Measurements from ENCODE around the gene STPG3.

STPG3 gene

DNA sequence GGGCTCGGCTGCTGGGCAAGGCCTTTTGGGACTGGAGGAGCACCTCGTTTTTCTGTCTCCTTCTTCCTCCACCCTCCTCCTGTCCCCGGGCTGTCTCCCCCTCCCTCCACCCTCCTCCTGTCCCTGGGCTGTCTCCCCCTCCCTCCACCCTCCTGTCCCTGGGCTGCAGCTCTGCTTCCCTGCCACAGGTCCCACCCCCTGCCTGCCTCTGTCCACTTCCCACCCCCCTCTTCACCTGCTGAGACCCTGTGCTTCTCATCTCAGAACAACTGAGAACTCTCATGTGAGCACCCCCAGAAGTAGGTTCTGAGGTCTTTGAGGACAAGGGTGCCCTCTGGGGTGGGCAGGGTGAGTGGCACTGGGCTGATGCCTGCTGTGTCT lies 20.6 kb downstream of the STPG3 start:
- Mint-ChIP-seq H3K4me3 (no peak overlapping the region), H3K9me3 (no peaks in the 10 kb centered on the region), H3K4me1 (peaks cover 15% of the 10 kb centered on the region), H3K27ac (no peak overlapping the region), H3K27me3 (ENCODE audit: low read depth) (no peaks in the 10 kb centered on the region), H3K36me3 (ENCODE audit: low read depth) (peaks cover 23% of the 10 kb centered on the region)
- TF ChIP-seq CTCF (IDR thresholded peaks at IDR 0.05; ENCODE audit: unreplicated experiment in 3 of 3) = no peak

DNA sequence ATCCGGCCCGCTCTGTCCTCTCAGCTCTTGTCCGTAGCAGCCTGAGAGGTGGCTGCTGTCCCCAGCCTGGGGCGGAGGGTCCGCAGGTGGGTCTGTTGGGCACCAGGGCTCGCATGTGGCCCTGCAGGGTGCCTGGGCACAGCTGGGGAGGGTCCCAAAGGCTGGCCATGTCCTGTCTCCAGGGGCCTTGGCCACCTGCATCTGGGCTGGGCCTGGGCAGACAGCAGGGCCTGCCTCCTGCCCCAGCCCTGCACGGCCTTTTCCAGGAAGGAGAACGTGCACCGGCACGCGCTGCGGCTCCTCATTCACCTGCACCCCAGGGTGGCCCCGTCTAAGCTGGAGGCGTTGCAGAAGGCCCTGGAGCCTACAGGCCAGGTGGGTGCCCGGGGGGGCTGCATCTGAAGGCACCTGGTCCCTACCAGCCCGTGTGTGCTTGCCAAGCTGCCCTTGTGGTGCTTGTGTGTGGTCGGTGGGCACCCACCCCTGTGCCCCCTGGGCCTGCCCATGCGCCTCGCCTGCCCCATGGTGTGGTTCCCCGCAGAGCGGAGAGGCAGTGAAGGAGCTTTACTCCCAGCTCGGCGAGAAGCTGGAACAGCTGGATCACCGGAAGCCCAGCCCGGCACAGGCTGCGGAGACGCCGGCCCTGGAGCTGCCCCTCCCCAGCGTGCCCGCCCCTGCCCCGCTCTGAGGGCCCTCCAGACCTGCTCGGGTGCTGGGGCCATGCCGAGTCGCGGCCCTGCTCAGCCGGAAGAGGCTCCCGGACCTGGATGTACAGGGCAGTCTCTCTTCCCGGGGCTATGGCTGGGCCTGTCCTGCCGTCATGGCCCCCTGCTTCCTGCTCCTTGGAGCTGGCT lies 21.4 kb downstream of the STPG3 start:
- Mint-ChIP-seq H3K36me3 (ENCODE audit: low read depth) (peaks cover 22% of the 10 kb centered on the region), H3K4me1 (peaks cover 21% of the 10 kb centered on the region), H3K9me3 (no peaks in the 10 kb centered on the region), H3K27me3 (ENCODE audit: low read depth) (no peaks in the 10 kb centered on the region), H3K27ac (no peak overlapping the region), H3K4me3 (no peak overlapping the region)
- TF ChIP-seq CTCF (IDR thresholded peaks at IDR 0.05; ENCODE audit: unreplicated experiment in 3 of 3) = no peak

GRCh38 chr9:137273095-137273490 lies 22.0 kb downstream of the STPG3 start:
- no peak overlapping the region for H3K27ac Mint-ChIP-seq
- no peak for TF ChIP-seq CTCF (IDR thresholded peaks at IDR 0.05; ENCODE audit: unreplicated experiment in 3 of 3)

DNA sequence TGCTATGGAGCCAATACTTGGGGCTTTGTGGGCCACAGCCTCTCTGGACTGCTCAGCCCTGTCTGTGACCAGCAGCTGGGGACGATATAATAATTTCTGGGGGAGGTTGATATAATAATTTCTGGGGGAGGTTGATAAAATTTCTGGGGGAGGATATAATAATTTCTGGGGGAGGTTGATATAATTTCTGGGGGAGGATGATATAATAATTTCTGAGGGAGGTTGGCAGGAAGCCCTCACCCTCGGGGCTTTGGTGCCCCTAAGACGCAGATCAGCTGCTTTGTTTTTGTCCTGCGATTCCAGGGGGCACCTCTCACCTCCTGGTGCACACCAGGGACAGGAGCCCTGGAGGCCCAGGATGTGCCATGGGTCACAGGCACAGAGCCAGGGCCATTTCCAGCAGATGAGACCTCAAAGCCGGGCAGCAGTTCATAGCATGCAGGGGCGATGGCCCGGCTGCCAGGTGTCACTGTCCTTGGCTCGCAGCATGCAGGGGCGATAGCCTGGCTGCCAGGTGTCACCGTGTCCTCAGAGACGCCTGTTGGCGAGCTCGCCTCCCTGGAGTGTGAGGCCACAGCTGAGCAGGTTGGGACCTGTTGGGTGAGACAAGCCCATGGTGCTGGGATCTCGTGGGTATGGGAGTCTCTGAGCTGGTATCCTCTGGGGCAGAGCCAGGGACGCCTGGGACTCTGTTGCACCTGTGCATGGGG lies 22.7 kb downstream of the STPG3 start:
- Mint-ChIP-seq H3K27ac (no peak overlapping the region), H3K9me3 (no peaks in the 10 kb centered on the region), H3K27me3 (ENCODE audit: low read depth) (no peaks in the 10 kb centered on the region), H3K36me3 (ENCODE audit: low read depth) (peaks cover 15% of the 10 kb centered on the region), H3K4me3 (no peak overlapping the region), H3K4me1 (peaks cover 21% of the 10 kb centered on the region)
- TF ChIP-seq CTCF (IDR thresholded peaks at IDR 0.05; ENCODE audit: unreplicated experiment in 3 of 3) = no peak

More at GRCh38 chr9:137273095-137273490, 22.0 kb downstream of the STPG3 start:
- no peaks in the 10 kb centered on the region for H3K27me3 Mint-ChIP-seq (ENCODE audit: low read depth)
- peaks cover 19% of the 10 kb centered on the region for H3K36me3 Mint-ChIP-seq (ENCODE audit: low read depth)
- H3K4me3 Mint-ChIP-seq = no peak overlapping the region
- H3K4me1 Mint-ChIP-seq = peaks cover 21% of the 10 kb centered on the region
- no peaks in the 10 kb centered on the region for H3K9me3 Mint-ChIP-seq

DNA sequence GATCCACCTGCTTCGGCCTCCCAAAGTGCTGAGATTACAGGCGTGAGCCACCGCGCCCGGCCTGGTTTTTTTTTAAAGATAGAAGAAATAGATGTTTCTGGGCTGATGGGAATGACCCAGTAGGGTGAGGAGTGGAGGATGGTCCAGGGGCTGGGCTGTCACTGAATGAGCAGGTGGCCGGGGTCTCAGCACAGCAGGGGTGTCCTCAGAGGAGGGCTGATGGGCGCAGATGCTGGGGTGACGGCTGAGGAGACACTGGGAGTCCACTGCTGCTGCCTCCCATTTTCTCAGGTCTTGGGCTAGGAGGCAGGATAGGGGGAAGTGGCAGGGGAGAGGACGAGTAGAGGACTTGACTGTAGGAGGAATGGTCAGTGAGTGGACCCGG lies 24.1 kb downstream of the STPG3 start:
- Mint-ChIP-seq H3K27ac (peak overlapping the region; percentile 71 to 82 (median 74)), H3K4me3 (peak overlapping the region; percentile 41 to 43 (median 43)), H3K27me3 (ENCODE audit: low read depth) (no peaks in the 10 kb centered on the region), H3K4me1 (peaks cover 21% of the 10 kb centered on the region), H3K36me3 (ENCODE audit: low read depth) (peaks cover 4% of the 10 kb centered on the region), H3K9me3 (no peaks in the 10 kb centered on the region)
- TF ChIP-seq CTCF (IDR thresholded peaks at IDR 0.05; ENCODE audit: unreplicated experiment in 3 of 3) = no peak

Data from nephron (organoid).